GM18519 (cell line): Measurements from ENCODE around the gene ENO3.

Experiments used
- ATAC-seq: cut with Tn5 transposase; IDR thresholded peaks from one replicate; pipeline ENCODE4 v1.9.1; 2021; ENCODE audit warnings: mild to moderate bottlenecking, moderate library complexity; ENCODE audit not compliant: unreplicated experiment, low FRiP score

ENO3 gene

DNA sequence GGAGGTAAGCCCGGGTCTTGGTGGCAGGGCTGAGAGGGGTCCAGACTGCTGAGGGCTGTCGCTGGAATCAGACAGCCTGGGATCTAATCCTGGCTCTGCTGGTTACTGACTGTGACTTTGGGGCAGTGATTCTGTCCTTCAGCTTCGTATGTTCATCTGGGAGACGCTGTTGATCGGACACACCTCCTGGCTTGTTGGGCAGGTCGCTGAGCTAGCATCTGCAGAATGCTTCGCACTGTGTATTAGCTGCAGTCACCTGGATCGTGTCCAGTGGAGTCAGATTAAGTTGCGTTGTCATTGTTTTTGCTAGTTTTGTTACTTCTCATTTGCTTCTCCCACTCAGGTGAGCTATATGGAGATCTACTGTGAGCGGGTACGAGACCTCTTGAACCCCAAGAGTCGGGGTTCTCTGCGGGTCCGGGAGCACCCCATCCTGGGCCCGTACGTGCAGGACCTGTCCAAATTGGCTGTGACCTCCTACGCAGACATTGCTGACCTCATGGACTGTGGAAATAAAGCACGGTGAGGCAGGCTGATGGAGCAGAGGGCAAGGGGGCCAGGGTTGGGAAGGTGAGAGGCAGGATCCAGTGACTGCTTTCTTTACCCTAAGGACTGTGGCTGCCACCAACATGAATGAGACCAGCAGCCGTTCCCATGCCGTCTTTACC is 51.3 kb downstream of the ENO3 start:
- ATAC-seq: no peak

DNA sequence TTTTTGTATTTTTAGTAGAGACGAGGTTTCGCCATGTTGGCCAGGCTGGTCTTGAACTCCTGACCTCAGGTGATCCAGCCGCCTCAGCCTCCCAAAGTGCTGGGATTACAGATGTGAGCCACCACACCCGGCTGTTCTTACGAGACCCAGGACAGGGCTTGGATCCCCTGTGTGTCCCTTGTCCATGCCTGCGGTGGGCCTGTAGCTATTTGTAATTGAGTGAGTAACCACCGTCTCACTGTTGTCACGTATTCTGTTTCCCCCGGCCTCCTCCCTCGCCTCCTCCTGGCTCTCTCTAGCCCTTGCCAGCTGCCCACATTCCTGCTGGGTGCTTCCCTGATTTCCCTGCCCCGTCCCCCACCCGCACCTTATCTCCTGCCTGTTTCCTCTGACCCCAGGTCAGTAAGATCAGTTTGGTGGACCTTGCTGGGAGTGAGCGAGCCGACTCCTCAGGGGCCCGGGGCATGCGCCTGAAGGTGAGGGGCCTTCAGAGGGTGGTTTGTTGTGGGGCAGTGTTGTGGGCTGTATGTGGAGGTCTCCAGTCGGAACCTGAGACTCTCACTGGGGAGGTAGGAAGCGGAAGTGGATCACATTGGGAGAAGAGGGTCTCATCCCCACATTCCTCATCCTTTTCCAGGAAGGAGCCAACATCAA is 52.4 kb downstream of the ENO3 start:
- ATAC-seq: no peak
